Peyer's patch (tissue), 4 donors: Measurements from ENCODE around the gene CHST12.

Experiments used
- POLR2A ChIP-seq, 2 donors: fragments of 450-650 bp; IDR thresholded peaks; one replicate each; pipeline ENCODE4 v1.5.1; 2017; ENCODE audit warnings: antibody characterized with exemption in 2 of 2, mild to moderate bottlenecking in 2 of 2, moderate library complexity in 2 of 2
- TF ChIP-seq, protein P1 (sequence below), 6 experiments: fragments of 450-650 bp in 4 of 6; fragments of 200-600 bp in 2 of 6; sonication (generic) in 1 of 6; IDR thresholded peaks; one replicate each; pipeline ENCODE4 v1.5.1; 2017 to 2019; ENCODE audit warnings: antibody characterized with exemption in 6 of 6, mild to moderate bottlenecking in 3 of 6, moderate library complexity in 1 of 6

DNA sequence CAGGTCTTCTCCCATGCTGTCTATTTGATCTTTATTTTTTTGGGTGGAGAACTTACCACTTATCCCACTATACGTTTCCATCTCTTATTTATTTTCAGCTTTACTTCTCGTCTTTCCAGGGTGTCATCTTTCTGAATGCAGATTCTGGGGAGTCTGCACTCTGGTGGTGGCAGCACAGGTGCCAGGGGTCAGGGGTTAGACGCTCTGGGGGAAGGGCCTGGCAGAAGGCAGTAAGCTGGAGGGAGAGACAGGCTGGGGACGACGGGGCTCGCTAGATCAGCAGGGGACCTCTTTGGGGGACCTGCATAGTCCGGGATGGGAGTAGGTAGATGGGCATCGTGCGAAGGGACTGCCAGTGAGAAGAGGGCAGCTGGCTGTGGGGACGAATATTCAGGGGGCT lies 22.3 kb downstream of the CHST12 start:
- TF ChIP-seq, protein P1, sequence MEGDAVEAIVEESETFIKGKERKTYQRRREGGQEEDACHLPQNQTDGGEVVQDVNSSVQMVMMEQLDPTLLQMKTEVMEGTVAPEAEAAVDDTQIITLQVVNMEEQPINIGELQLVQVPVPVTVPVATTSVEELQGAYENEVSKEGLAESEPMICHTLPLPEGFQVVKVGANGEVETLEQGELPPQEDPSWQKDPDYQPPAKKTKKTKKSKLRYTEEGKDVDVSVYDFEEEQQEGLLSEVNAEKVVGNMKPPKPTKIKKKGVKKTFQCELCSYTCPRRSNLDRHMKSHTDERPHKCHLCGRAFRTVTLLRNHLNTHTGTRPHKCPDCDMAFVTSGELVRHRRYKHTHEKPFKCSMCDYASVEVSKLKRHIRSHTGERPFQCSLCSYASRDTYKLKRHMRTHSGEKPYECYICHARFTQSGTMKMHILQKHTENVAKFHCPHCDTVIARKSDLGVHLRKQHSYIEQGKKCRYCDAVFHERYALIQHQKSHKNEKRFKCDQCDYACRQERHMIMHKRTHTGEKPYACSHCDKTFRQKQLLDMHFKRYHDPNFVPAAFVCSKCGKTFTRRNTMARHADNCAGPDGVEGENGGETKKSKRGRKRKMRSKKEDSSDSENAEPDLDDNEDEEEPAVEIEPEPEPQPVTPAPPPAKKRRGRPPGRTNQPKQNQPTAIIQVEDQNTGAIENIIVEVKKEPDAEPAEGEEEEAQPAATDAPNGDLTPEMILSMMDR (IDR thresholded peaks at IDR 0.05), result no peak
- no peak for TF ChIP-seq POLR2A (IDR thresholded peaks at IDR 0.05)
